Stimulated activated CD4-positive, alpha-beta T cell treated with anti-CD3 and anti-CD28 coated beads, Interleukin-15, amount 100 ng/mL, for 24 hours (primary cell): ENCODE results near the gene ANKRD13C.
A peak's percentile ranks its signal among the peaks of the same experiment; 100 is the strongest.

Source experiments
- DNase-seq: peaks from one replicate; pipeline ENCODE4 v3.0.0-alpha.2; 2020

ANKRD13C gene

GRCh38 chr1:70293186-70293843, 61.2 kb downstream of the ANKRD13C start:
- DNase-seq, result no peak

DNA sequence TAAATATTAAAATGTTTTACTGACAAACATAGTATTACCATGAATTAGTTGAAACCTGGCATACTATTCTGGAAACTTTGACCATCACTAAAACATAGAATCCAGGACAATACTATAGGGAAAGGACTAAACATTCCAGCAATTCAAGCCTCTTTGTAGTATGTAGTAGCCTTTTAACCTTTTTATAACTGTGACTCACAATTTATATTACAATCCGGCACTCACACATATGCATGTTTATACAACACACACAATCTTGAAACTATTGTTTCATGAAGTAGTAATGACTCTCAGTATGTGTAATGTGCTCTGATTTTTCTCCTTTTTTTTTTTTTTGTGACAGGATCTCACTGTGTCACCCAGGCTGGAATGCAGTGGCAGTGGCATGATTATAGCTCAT, 64.3 kb downstream of the ANKRD13C start:
- no peak for DNase-seq

GRCh38 chr1:70288166-70288565, 66.4 kb downstream of the ANKRD13C start:
- no peak for DNase-seq

- no peak for DNase-seq
Measured at GRCh38 chr1:70286453-70286852, 68.1 kb downstream of the ANKRD13C start.

- no peak for DNase-seq
Measured at GRCh38 chr1:70284366-70284765, 70.2 kb downstream of the ANKRD13C start.

DNA sequence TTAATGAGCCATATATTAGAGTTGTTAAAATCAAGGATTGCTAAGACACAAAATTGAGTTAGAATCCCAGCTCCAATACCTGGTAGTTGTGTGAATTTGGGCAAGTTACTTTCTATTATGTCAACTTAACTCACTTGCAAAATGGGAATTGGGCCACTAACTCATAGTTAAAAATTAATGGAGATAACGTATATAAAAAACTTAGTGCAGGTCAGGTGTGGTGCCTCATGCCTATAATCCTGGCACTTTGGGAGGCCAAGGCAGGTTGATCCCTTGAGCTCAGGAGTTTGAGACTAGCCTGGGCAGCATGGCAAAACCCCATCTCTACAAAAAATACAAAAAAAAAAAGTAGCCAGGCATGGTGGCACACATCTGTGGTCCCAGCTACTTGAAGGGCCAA, 75.8 kb downstream of the ANKRD13C start:
- no peak for DNase-seq

- no peak for DNase-seq
Measured at GRCh38 chr1:70277875-70278274, 76.6 kb downstream of the ANKRD13C start.

- no peak for DNase-seq
Measured at GRCh38 chr1:70265946-70266345, 88.6 kb downstream of the ANKRD13C start.

- no peak for DNase-seq
Measured at GRCh38 chr1:70264839-70265238, 89.7 kb downstream of the ANKRD13C start.

DNA sequence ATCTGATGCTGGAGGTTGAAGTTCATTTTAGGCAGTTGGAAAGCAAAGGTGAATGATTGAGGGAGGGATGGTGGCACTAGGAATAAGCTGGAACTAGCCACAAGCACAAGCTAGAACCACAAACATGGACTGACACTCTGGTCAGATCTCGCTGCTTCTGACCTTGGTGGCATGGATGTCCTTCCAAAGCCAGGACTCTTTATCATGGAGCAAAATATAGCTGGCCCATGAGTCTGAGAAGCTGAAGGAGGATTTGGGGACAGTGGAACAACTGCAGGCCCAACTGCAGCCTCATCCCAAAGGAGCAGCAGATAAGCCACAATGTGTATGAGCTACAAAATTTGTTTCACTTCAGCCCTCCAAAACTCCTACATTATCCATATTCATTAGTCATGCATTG, 97.9 kb downstream of the ANKRD13C start:
- DNase-seq, result no peak

DNA sequence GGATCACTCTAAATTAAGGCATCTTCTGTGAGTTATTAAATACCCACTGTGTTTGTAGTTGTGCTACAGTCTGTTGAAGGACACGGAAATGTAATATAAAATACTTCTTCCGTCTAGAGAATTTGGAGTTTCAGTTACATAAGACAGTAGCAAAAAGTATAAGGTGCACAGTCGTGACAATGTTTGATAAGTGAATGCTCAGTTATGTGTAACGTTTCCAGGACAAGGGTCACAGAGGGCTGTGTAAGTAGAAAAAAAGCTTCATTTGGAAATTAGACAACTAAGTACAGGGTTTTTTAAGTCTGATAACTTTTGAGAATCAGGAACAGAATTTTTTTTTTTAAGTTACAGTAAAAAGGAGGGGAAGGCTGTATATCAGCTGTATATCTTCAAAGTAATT, 105.8 kb downstream of the ANKRD13C start:
- no peak for DNase-seq

GRCh38 chr1:70247768-70248167, 106.8 kb downstream of the ANKRD13C start:
- DNase-seq, result no peak

GRCh38 chr1:70247122-70247521, 107.4 kb downstream of the ANKRD13C start:
- DNase-seq, result no peak

- no peak for DNase-seq
Measured at GRCh38 chr1:70239940-70240339, 114.6 kb downstream of the ANKRD13C start.

DNA sequence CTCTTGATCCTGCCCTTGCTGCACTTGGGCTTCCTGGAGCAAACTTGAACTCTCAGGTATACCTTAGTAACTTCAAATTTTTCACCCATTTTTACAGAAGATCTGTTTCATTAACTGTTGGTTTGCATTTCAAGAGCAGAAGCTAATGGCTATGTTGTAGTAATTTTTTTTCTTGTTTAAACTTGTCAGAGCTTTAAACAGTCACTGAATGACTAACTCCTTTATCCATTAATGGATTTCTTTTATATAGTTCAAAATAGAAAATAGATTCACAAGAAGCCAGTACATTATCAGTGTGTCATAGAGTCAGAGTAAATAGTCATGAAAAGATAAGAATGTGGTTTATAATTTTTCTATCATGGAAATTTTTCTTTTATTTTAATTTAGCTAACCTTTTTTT, 119.8 kb downstream of the ANKRD13C start:
- DNase-seq, result no peak

DNA sequence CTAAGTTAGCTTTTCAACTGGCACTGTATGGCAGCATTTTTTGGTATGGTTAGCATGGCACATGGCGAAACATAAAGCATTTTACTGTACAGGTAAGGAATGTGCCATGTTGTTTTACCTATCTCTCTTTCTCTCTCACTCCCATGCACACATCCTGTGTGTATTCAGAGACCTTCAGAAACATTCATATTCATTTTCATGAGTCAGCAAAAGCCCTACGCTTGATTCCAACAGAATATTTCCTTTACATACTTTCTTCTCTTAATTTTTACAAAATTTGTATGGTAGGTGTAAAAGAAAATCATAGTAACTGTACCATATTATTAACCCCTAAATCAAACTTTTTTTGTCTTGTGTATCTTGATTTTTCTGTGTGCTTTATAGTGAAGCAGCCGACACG, 123.0 kb downstream of the ANKRD13C start:
- no peak for DNase-seq

DNA sequence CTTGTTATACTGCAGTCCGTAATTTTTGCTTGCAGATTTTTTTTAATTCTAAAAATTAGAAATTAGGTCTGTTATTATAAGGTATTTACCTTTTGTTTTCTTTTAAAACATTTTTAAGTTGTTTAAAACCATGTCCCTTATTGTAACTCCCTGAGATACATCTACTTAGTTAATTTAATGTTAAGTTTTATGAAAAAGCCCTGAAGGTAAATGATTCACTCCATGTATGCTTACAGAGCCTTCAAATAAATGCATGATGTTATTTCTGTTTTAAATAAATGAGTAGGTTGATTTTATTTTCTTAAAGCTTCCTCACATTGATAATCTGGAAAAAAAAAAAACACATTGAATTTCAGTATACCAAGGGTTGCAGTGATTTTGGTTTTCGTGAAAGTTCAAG, 125.9 kb downstream of the ANKRD13C start:
- no peak for DNase-seq

DNA sequence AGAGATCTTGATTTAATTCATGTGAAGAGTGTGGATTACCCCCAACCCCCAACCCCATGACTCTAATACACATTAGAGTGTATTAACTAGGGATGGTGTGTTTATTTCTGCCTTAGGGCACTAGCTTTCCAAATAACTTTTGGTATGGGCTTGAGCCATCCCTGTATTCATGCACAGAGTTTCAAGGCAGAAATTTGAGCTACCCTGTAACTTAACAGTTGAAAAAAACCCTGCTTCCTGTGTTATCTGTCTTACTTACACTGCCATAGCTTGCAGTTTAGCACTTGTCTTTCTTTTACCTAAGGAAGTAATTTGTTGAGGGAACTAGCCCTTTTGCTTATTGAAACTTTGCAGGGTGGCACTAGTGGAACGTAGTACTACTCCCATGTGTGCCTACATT, 127.1 kb downstream of the ANKRD13C start:
- no peak for DNase-seq

- DNase-seq, result no peak
Measured at GRCh38 chr1:70224954-70225353, 129.6 kb downstream of the ANKRD13C start.

DNA sequence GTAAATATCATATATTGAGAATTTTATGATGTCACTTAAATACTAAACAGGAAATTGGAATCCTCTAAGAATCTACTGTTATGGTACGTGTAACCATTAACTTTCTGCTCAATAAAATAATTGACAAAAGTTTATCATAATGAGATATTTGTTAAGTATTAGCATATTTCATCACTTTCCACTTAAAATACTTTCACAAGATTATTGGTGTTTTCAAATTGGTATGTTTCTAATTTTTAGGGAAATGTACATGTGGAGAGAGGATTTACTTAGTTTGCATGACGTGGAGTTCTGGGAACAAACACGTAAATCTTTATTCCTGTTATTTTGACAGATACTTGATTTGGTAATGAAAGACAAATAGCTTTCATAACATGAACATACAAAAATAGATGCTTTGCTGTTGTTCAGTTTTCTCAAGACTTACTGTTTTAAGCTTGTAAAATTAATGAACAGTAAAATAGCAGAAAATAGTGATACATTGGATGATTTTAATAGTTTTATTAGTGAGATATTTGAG, 131.7 kb downstream of the ANKRD13C start:
- no peak for DNase-seq

GRCh38 chr1:70221238-70222121, 133.0 kb downstream of the ANKRD13C start, which contains the start of gene SRSF11:
TSS of gene SRSF11 (plus strand) at chr1:70221380. CDS start at chr1:70221637, 257 bp downstream.
- peak; percentile 98 for DNase-seq

GRCh38 chr1:70220517-70221237, 133.8 kb downstream of the ANKRD13C start:
- DNase-seq, result no peak

DNA sequence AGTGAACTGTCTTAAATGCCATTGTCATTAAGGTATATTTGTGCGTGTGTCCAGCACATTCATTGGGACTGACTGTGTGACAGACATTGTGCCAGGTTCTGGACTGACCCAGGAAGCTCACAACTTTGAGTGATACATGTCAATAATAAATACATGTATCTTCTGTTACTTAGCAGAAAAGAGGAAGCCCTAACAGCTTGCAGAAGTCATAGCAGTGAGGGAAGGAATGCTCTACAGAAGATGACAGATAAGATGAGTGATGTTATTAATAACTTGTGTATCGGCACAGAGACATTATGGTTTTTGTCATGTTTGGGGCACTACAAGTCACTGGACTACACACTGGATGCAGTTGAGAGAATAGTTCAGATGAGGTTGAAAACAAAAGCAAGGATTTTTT, 134.5 kb downstream of the ANKRD13C start:
- DNase-seq, result no peak
